HepG2 (cell line): ENCODE data around the gene CCDC142. TPM values are rescaled to one million over a fixed set of nuclear protein-coding genes. Genes with fewer than 3 reads are reported as not detected.

ENCODE experiments used
- EP300 ChIP-seq, 3 experiments: sonication (generic) in 1 of 3; formaldehyde crosslinking in 1 of 3; IDR thresholded peaks; 2 replicates each; pipeline versions ENCODE4 v1.5.1 to v1.6.1; 2011 to 2020; ENCODE audit warnings: low read depth in 2 of 3, low read length in 2 of 3, borderline replicate concordance in 1 of 3, improper control_type of control experiment in 1 of 3, mild to moderate bottlenecking in 1 of 3, missing genetic modification reagents in 1 of 3, moderate library complexity in 1 of 3
- FOXK1 ChIP-seq: sonication (generic); formaldehyde crosslinking; IDR thresholded peaks from 2 replicates; pipeline ENCODE4 v1.4.0; 2020; ENCODE audit warnings: low read depth, missing genetic modification reagents, borderline replicate concordance
- MED13 ChIP-seq: sonication (generic); formaldehyde crosslinking; IDR thresholded peaks from 2 replicates; pipeline ENCODE4 v1.5.0; 2020; ENCODE audit warnings: missing genetic modification reagents
- MXI1 ChIP-seq: IDR thresholded peaks from 3 replicates; pipeline ENCODE4 v1.6.1; 2012; ENCODE audit warnings: low read depth, low read length, inconsistent platforms, borderline replicate concordance
- MZF1 ChIP-seq: sonication (generic); formaldehyde crosslinking; IDR thresholded peaks from 2 replicates; pipeline ENCODE4 v1.8.1; 2023; ENCODE audit warnings: mild to moderate bottlenecking, missing genetic modification reagents, borderline replicate concordance
- NAIF1 ChIP-seq: sonication (generic); formaldehyde crosslinking; IDR thresholded peaks from 2 replicates; pipeline ENCODE4 v1.5.0; 2020; ENCODE audit warnings: mild to moderate bottlenecking, missing genetic modification reagents, borderline replicate concordance
- PHF21A ChIP-seq: sonication (generic); formaldehyde crosslinking; IDR thresholded peaks from 2 replicates; pipeline ENCODE4 v1.5.0; 2020; ENCODE audit warnings: mild to moderate bottlenecking, missing genetic modification reagents
- POLR2G ChIP-seq: fragments of 200-400 bp; formaldehyde crosslinking; IDR thresholded peaks from 2 replicates; pipeline ENCODE4 v1.6.1; 2018; ENCODE audit warnings: mild to moderate bottlenecking, low read depth, low read length, moderate library complexity
- PRMT3 ChIP-seq: sonication (generic); formaldehyde crosslinking; IDR thresholded peaks from 2 replicates; pipeline ENCODE4 v1.8.1; 2022; ENCODE audit warnings: low read depth, mild to moderate bottlenecking, moderate library complexity, missing genetic modification reagents, borderline replicate concordance
- SALL1 ChIP-seq: sonication (generic); formaldehyde crosslinking; IDR thresholded peaks from 2 replicates; pipeline ENCODE4 v1.8.0; 2022; ENCODE audit warnings: mild to moderate bottlenecking, missing genetic modification reagents
- SOX6 ChIP-seq, 2 experiments: fragments of 450-650 bp in 1 of 2; sonication (generic) in 1 of 2; formaldehyde crosslinking in 1 of 2; IDR thresholded peaks; 2 replicates each; pipeline versions ENCODE4 v1.4.0 to v1.6.1; 2017 to 2020; ENCODE audit warnings: antibody characterized with exemption in 1 of 2, mild to moderate bottlenecking in 1 of 2, missing genetic modification reagents in 1 of 2
- TP53 ChIP-seq: sonication (generic); formaldehyde crosslinking; conservative IDR thresholded peaks from 2 replicates; pipeline ENCODE4 v1.4.0; 2020; ENCODE audit warnings: missing genetic modification reagents
- ZNF446 ChIP-seq: sonication (generic); formaldehyde crosslinking; IDR thresholded peaks from 2 replicates; pipeline ENCODE4 v1.5.0; 2020; ENCODE audit warnings: mild to moderate bottlenecking, missing genetic modification reagents
- polyA plus RNA-seq, 8 experiments: library from polyadenylated mRNA; depleted of rRNA in 3 of 8; stranded (reverse) in 7 of 8; unstranded in 1 of 8; fragments of >200 nt; fragmentation: Illumina TruSeq in 4 of 8; extraction: Trizol in 4 of 8; gene quantifications; 2 replicates each; pipeline versions ENCODE4 v1.2.1 to v1.2.3, GENCODE V29; 2011 to 2016; ENCODE audit warnings: low read depth in 4 of 8, missing spikeins in 1 of 8, mixed read lengths in 1 of 8; ENCODE audit not compliant: insufficient read depth in 1 of 8
- total RNA-seq, 5 experiments: library from RNA; depleted of rRNA; stranded (reverse); fragments of >200 nt; fragmentation: Illumina TruSeq; extraction: Trizol; gene quantifications; 2 replicates each; pipeline ENCODE4 v1.2.3, GENCODE V29; 2016; ENCODE audit warnings: low read depth in 1 of 5
- TF ChIP-seq, protein P1 (sequence below): IDR thresholded peaks from 2 replicates; pipeline ENCODE4 v1.6.1; 2016
- TF ChIP-seq, protein P2 (sequence below): sonication (generic); formaldehyde crosslinking; IDR thresholded peaks from 2 replicates; pipeline ENCODE4 v1.8.0; 2022; ENCODE audit warnings: low read depth, missing genetic modification reagents
- TF ChIP-seq, protein P3 (sequence below): fragments of 450-650 bp; IDR thresholded peaks from 2 replicates; pipeline ENCODE4 v1.6.1; 2016
- TF ChIP-seq, protein P4 (sequence below): sonication (generic); formaldehyde crosslinking; IDR thresholded peaks from 2 replicates; pipeline ENCODE4 v1.5.1; 2020; ENCODE audit warnings: mild to moderate bottlenecking, missing genetic modification reagents, moderate library complexity
- TF ChIP-seq, protein P5 (sequence below): sonication (generic); formaldehyde crosslinking; IDR thresholded peaks from 2 replicates; pipeline ENCODE4 v1.8.1; 2023; ENCODE audit warnings: missing genetic modification reagents, inconsistent platforms, borderline replicate concordance

Gene CCDC142
- total and polyA plus RNA-seq, 2 of the 13 experiments (the other 11 are each of a cell fraction or from before 2014, with no cell fraction given), result 14.7 to 30.4 TPM

DNA sequence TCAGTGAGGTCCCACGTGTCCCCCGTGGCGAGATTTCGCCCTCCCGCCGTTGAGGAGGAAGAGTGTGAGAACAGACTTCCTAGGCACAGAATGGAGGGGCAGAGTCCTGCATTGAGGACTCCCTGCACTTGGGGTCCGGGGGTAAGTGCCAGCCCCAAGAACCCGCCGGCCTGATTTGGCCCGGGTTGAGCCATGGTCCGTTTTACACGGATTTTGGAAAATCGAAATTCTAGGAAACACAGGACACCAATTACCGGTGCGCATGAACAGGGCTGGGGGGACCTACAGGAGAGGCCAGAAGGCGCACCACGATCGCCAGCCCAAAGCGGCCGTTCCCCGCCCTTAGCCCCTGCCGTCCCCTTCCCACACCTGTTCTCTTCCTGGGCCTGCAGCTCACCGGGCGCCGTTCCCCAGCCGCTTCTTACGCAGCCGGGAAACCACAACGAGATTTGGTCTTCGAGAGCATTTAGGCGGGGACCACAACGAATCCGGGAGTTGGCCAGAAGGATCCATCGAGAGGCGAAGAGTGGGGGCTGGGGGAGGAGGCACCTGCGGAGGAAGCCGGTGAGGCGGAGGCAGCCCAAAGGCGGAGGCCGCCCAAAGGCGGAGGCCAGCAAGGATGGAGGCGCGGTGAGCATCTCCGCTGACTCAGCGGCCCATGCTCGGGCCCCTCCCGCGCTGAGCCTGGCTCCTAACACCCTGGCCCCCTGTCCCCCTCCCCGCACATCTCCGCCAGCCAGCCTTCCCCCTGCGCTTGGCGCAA is 31.0 kb upstream of the CCDC142 start (continued):
- TF ChIP-seq, protein P1, sequence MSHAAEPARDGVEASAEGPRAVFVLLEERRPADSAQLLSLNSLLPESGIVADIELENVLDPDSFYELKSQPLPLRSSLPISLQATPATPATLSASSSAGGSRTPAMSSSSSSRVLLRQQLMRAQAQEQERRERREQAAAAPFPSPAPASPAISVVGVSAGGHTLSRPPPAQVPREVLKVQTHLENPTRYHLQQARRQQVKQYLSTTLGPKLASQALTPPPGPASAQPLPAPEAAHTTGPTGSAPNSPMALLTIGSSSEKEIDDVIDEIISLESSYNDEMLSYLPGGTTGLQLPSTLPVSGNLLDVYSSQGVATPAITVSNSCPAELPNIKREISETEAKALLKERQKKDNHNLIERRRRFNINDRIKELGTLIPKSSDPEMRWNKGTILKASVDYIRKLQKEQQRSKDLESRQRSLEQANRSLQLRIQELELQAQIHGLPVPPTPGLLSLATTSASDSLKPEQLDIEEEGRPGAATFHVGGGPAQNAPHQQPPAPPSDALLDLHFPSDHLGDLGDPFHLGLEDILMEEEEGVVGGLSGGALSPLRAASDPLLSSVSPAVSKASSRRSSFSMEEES (CRISPR knock-in tag), result 0 out of 2 replicates have a peak, but pooled peaks have one; percentile 12
- TF ChIP-seq MZF1 (CRISPR knock-in tag) (no peak), PHF21A (CRISPR knock-in tag) (no peak), SOX6 (IDR thresholded peaks at IDR 0.05) (no peak), SOX6 (CRISPR knock-in tag; IDR thresholded peaks at IDR 0.05) (no peak), PRMT3 (no peak), MXI1 (no peak), MED13 (no peak), FOXK1 (no peak), NAIF1 (CRISPR knock-in tag) (no peak), TP53 (CRISPR knock-in tag) (no peak), SALL1 (CRISPR knock-in tag) (no peak), ZNF446 (no peak), POLR2G (no peak), EP300 (IDR thresholded peaks at IDR 0.05; ENCODE audit: low read depth in 2 of 2, low read length in 2 of 2) (no peak), EP300 (CRISPR knock-in tag; IDR thresholded peaks at IDR 0.05; ENCODE audit: borderline replicate concordance) (no peak)
- TF ChIP-seq, protein P2, sequence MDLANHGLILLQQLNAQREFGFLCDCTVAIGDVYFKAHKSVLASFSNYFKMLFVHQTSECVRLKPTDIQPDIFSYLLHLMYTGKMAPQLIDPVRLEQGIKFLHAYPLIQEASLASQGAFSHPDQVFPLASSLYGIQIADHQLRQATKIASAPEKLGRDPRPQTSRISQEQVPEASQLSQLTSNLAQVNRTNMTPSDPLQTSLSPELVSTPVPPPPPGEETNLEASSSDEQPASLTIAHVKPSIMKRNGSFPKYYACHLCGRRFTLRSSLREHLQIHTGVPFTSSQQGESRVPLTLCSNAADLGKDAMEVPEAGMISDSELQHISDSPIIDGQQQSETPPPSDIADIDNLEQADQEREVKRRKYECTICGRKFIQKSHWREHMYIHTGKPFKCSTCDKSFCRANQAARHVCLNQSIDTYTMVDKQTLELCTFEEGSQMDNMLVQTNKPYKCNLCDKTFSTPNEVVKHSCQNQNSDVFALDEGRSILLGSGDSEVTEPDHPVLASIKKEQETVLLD (CRISPR knock-in tag), result 0 out of 2 replicates have a peak, but pooled peaks have one; percentile 6
- TF ChIP-seq, protein P3, sequence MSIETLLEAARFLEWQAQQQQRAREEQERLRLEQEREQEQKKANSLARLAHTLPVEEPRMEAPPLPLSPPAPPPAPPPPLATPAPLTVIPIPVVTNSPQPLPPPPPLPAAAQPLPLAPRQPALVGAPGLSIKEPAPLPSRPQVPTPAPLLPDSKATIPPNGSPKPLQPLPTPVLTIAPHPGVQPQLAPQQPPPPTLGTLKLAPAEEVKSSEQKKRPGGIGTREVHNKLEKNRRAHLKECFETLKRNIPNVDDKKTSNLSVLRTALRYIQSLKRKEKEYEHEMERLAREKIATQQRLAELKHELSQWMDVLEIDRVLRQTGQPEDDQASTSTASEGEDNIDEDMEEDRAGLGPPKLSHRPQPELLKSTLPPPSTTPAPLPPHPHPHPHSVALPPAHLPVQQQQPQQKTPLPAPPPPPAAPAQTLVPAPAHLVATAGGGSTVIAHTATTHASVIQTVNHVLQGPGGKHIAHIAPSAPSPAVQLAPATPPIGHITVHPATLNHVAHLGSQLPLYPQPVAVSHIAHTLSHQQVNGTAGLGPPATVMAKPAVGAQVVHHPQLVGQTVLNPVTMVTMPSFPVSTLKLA, result no peak
- TF ChIP-seq, protein P4, sequence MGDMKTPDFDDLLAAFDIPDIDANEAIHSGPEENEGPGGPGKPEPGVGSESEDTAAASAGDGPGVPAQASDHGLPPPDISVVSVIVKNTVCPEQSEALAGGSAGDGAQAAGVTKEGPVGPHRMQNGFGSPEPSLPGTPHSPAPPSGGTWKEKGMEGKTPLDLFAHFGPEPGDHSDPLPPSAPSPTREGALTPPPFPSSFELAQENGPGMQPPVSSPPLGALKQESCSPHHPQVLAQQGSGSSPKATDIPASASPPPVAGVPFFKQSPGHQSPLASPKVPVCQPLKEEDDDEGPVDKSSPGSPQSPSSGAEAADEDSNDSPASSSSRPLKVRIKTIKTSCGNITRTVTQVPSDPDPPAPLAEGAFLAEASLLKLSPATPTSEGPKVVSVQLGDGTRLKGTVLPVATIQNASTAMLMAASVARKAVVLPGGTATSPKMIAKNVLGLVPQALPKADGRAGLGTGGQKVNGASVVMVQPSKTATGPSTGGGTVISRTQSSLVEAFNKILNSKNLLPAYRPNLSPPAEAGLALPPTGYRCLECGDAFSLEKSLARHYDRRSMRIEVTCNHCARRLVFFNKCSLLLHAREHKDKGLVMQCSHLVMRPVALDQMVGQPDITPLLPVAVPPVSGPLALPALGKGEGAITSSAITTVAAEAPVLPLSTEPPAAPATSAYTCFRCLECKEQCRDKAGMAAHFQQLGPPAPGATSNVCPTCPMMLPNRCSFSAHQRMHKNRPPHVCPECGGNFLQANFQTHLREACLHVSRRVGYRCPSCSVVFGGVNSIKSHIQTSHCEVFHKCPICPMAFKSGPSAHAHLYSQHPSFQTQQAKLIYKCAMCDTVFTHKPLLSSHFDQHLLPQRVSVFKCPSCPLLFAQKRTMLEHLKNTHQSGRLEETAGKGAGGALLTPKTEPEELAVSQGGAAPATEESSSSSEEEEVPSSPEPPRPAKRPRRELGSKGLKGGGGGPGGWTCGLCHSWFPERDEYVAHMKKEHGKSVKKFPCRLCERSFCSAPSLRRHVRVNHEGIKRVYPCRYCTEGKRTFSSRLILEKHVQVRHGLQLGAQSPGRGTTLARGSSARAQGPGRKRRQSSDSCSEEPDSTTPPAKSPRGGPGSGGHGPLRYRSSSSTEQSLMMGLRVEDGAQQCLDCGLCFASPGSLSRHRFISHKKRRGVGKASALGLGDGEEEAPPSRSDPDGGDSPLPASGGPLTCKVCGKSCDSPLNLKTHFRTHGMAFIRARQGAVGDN (CRISPR knock-in tag), result peak; percentile 54
- TF ChIP-seq, protein P5, sequence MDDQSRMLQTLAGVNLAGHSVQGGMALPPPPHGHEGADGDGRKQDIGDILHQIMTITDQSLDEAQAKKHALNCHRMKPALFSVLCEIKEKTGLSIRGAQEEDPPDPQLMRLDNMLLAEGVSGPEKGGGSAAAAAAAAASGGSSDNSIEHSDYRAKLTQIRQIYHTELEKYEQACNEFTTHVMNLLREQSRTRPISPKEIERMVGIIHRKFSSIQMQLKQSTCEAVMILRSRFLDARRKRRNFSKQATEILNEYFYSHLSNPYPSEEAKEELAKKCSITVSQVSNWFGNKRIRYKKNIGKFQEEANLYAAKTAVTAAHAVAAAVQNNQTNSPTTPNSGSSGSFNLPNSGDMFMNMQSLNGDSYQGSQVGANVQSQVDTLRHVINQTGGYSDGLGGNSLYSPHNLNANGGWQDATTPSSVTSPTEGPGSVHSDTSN (CRISPR knock-in tag), result no peak
